GM12865 (cell line): Measurements from ENCODE around the gene MON2.

ENCODE experiments used
- DNase-seq: peaks from one replicate; pipeline ENCODE4 v3.0.0; 2010; ENCODE audit warnings: low read depth
- H3K4me3 ChIP-seq: 2 replicates; pipeline ENCODE4 v1.5.1; 2011; ENCODE audit warnings: mild to moderate bottlenecking, low read depth, low read length, control low read depth
- TF ChIP-seq, protein P1 (sequence below): IDR thresholded peaks from 2 replicates; pipeline ENCODE4 v1.5.1; 2011; ENCODE audit warnings: low read length, control low read depth, low read depth, inconsistent platforms; ENCODE audit not compliant: insufficient read depth; ENCODE audit errors: missing control alignments

The MON2 gene

DNA sequence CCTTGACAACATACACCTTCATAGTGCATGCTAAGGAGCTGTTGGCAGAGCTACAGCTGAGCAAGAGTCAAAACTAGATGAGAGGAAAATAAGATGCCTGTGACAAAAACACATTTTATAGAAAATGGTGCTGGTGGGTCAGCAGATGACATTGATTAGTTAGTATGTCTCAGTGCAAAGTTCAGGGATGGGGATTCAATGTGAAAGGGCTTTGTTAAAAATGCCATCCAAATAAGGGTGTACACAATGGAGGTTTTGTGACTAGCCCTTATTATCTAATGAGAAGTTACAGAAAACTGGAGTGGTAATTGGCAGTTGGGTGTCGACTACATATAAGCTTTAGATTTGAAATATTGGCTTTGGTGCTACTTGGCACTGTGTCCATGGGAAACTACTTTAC lies 169.0 kb downstream of the MON2 start:
- H3K4me3 ChIP-seq, result no peak overlapping the region
- TF ChIP-seq, protein P1, sequence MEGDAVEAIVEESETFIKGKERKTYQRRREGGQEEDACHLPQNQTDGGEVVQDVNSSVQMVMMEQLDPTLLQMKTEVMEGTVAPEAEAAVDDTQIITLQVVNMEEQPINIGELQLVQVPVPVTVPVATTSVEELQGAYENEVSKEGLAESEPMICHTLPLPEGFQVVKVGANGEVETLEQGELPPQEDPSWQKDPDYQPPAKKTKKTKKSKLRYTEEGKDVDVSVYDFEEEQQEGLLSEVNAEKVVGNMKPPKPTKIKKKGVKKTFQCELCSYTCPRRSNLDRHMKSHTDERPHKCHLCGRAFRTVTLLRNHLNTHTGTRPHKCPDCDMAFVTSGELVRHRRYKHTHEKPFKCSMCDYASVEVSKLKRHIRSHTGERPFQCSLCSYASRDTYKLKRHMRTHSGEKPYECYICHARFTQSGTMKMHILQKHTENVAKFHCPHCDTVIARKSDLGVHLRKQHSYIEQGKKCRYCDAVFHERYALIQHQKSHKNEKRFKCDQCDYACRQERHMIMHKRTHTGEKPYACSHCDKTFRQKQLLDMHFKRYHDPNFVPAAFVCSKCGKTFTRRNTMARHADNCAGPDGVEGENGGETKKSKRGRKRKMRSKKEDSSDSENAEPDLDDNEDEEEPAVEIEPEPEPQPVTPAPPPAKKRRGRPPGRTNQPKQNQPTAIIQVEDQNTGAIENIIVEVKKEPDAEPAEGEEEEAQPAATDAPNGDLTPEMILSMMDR, result no peak
- no peak for DNase-seq

DNA sequence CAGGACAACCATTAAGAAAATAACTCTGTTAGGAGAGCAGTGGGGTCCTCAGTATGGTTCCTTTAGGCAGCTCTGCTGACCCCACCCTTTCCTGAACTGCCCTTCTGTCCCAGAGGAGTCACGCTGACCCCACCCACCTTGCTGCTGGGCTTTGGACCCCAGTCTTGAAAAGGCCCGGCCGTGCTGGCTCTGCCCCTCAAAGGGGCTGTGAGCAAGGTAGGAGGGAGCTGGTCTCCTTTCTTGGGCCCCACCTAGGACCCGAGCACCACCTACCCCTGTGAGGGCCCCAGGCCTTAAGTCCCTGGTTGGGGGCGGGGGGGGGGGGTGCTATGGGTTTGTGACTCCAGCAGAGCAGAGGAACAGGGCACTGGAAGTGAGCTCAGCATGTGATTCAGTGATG lies 171.1 kb downstream of the MON2 start:
- TF ChIP-seq, protein P1, result no peak
- H3K4me3 ChIP-seq, result no peak overlapping the region
- DNase-seq, result no peak

DNA sequence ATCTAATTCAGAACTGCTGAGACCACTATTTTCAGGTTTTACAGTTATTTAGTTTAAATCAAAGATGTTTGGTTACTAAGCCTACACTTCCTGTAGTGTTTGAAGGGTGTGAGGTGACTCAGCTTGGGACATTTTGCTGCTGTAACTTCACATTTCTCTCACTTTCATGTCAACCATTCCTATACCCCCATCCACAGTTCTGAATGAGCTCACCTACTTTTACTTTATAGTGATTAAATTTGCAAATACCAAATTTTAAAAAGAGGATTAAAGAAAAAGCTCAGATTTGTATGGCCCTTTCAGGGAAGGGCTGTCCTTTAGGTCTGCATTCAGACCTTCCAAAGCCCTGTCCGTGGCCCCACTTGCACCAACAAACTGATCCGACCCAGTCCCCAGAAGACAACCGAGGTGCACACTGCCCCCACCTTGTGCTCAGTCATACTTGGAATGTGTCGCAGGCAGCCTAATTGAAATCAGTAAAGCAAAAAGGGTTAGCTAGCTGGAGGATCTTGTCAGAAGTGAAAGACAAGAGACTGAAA lies 174.4 kb downstream of the MON2 start:
- DNase-seq, result peak; percentile 80

DNA sequence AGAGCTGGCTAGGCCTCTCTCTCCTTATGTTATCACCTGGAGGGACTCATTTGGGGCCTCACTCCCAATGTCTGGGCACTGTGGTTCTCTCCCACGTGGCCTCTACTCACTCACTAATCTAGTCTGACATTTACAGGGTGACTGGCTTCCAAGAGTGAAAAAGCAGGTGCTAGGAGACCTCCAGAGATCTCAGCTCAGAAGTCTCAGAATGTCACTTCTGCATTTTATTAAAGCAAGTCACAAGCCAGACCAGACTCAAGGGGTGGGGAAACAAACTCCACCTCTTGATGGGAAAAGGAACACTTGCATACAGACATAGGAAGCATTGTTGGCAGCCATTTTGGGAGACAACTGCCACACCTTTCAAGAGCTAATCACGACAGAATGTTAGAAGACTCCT lies 175.9 kb downstream of the MON2 start:
- no peak for DNase-seq
- H3K4me3 ChIP-seq, result no peak overlapping the region
- TF ChIP-seq, protein P1, result no peak

More for the DNA sequence above, 174.4 kb downstream of the MON2 start:
- peak overlapping the region; percentile 36 for H3K4me3 ChIP-seq
- TF ChIP-seq, protein P1, result no peak

DNA sequence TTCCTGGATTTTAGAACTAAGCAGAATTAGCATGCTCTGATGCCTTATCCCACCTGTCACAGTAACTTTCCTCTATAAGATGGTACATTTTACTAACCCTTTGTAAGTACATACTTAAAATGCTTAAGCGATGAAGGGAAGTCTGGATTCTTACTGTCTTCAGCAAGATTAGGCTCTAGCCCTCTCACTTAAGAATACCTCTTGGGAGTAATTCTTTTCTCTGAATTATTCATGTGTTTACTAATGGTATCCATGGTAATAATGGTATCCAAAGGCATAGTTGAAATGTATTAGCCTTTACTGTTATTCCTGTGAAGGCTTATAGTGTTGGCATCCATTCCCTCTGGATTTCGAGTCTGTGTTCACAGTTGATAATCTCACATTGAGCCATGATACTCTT lies 176.9 kb downstream of the MON2 start:
- TF ChIP-seq, protein P1, result no peak
- H3K4me3 ChIP-seq, result no peak overlapping the region
- no peak for DNase-seq

DNA sequence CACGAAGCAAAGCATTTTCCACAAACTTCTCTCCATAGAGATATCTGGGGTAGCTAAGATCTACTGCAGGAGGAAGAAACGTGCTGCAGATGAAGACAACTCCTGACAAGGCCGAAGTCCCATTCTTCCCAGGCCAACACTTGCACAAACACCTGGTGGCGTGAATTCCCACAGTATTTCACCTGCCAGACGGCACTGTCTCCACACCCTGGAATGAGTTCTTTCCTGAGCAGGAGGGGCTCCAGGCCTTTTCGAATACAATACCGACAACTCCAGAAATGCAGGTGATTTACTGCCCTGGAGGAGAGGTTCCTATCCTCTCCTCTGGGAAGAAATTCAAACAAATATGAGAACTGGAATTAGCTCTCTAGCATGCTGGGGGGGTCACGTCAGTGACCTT lies 179.9 kb downstream of the MON2 start:
- TF ChIP-seq, protein P1, result no peak
- no peak for DNase-seq

DNA sequence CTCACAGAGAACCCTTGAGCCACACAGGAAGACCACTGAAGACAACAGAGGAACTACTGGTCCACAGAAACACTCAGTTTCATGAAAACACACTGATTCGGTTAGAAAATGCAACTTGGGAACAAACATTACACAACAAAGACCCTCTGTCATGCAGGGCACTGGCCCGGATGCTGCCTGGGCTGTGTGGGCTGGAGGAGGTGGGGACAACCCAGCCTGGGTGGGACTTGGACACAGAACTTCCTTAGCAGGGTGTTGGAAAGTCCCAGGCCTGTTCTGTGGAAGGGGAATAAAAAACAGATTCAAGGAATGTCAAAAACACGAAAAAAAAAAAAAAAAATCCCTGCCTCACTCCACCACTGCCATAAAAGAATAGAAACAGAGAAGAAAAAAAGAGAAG lies 181.0 kb downstream of the MON2 start:
- H3K4me3 ChIP-seq, result no peak overlapping the region
- DNase-seq, result no peak
- TF ChIP-seq, protein P1, result no peak

More for the DNA sequence above, 179.9 kb downstream of the MON2 start:
- H3K4me3 ChIP-seq, result no peak overlapping the region
